Activated CD4-positive, alpha-beta memory T cell treated with anti-CD3 and anti-CD28 coated beads for 36 hours (primary cell): ENCODE results near the gene GALNT5. TPM values are rescaled to one million over a fixed set of nuclear protein-coding genes. Genes with fewer than 3 reads are reported as not detected.

Experiments used
- CTCF ChIA-PET: fragments of 350-600 bp; sonication (Branson Sonifier 250); formaldehyde crosslinking; loops from one replicate; lab custom pipeline; 2021; ENCODE audit warnings: antibody characterized with exemption, inconsistent platforms; lab: Charles Lee
- POLR2A ChIA-PET: fragments of 350-600 bp; sonication (Branson Sonifier 250); formaldehyde crosslinking; loops from one replicate; lab custom pipeline; 2021; ENCODE audit warnings: antibody characterized with exemption; lab: Charles Lee
- DNase-seq: peaks from one replicate; pipeline ENCODE4 v3.0.0-alpha.2; 2020
- H3K27ac Mint-ChIP-seq: one replicate; pipeline ENCODE4 v1.8.0; 2021; ENCODE audit warnings: mixed read lengths
- H3K27me3 Mint-ChIP-seq: one replicate; pipeline ENCODE4 v1.8.0; 2021; ENCODE audit warnings: mixed read lengths
- H3K36me3 Mint-ChIP-seq: one replicate; pipeline ENCODE4 v1.8.0; 2021; ENCODE audit warnings: mixed read lengths
- H3K4me1 Mint-ChIP-seq: one replicate; pipeline ENCODE4 v1.8.0; 2021; ENCODE audit warnings: low read depth, mixed read lengths
- H3K4me3 Mint-ChIP-seq: one replicate; pipeline ENCODE4 v1.8.0; 2021; ENCODE audit warnings: mild to moderate bottlenecking, mixed read lengths
- H3K9me3 Mint-ChIP-seq: one replicate; pipeline ENCODE4 v1.8.0; 2021; ENCODE audit warnings: mixed read lengths
- intact Hi-C: fragments of 100-400 bp; cut with micrococcal nuclease; formaldehyde crosslinking; loops from one replicate; pipeline ENCODE4 v1.15.1; 2023
- total RNA-seq, 2 experiments: library from RNA; stranded (reverse); gene quantifications; one replicate each; pipeline ENCODE4 v1.2.3, GENCODE V29; 2021

GALNT5 gene
- total RNA-seq, 2 experiments from 2014 or later, result not detected

DNA sequence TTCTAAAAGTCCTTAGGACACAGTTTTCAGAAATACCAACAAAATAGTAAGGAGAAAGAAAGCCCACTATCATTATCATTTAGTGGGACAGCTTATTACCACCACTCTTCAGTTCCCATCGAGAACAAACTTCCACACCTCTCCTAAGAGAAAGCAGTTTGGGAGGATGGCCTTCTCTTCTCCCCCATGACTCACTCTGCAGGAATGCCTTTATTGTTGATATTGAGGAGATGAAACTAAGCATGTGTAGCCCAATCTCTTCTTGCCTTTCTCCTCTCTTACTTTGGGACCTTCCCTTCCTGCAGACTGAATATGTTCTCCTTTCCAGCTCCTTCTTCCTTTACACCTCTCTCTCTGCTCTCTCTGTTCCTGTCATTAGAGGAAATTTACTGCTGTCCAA, 98.1 kb downstream of the GALNT5 start:
- no peak for DNase-seq
- ChIA-PET CTCF (interaction anchor here (10.0 kb wide), 1 partner anchor 19 kb away, joined by 64 read pairs; no protein-coding TSS in a partner anchor), POLR2A (no interaction called here)
- intact Hi-C loops, result no loop called here
- no peaks in the 10 kb centered on the region for H3K27me3 Mint-ChIP-seq
- H3K4me1 Mint-ChIP-seq, result peaks cover 14% of the 10 kb centered on the region
- H3K27ac Mint-ChIP-seq, result no peak overlapping the region
- H3K36me3 Mint-ChIP-seq, result peaks cover 6% of the 10 kb centered on the region
- peaks cover 3% of the 10 kb centered on the region for H3K9me3 Mint-ChIP-seq
- H3K4me3 Mint-ChIP-seq, result no peak overlapping the region

DNA sequence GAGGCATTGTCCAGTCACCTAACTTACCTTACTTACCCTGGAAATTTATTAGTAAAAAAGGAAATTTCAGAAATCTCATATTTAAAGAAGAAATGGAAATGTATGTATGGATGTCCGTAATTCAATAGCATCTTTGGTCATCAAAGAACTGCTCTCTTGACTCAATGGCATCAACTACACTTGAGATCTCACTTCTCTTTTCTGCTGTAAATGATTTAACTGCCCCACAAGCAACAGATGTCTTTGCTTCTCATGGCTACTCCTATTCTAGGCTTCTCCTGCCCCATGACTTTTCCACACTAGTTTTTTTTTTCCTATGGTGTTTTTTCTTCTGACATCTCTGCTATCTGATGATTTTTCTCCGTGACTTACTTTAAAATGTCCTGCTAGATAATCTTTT, 102.1 kb downstream of the GALNT5 start:
- CTCF ChIA-PET, result no interaction called here
- H3K27me3 Mint-ChIP-seq, result no peaks in the 10 kb centered on the region
- POLR2A ChIA-PET, result no interaction called here
- H3K36me3 Mint-ChIP-seq, result peaks cover 25% of the 10 kb centered on the region
- H3K4me1 Mint-ChIP-seq, result peaks cover 28% of the 10 kb centered on the region
- intact Hi-C loops, result no loop called here
- no peak overlapping the region for H3K4me3 Mint-ChIP-seq
- peaks cover 25% of the 10 kb centered on the region for H3K9me3 Mint-ChIP-seq
- no peak overlapping the region for H3K27ac Mint-ChIP-seq
- no peak for DNase-seq

DNA sequence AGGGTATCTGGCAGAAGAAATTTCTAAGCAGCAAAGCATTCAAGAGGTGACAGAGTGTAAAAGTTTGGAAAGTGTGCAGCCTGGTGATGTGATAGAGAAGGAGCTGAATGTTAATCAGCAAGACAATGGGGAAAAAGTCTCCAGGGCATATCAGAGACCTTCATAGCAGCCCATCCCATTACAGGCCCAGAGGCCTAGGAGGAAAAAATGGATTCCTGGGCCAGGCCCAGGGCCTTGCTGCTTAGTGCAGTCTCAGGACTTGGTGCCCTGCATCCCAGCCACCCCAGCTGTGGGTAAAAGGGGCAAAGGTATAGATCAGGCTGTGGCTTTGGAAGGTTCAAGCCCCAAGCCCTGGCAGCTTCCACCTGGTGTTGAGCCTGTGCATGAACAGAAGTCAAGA, 104.0 kb downstream of the GALNT5 start:
- DNase-seq, result no peak
- intact Hi-C loops, result no loop called here
- Mint-ChIP-seq H3K27ac (no peak overlapping the region), H3K9me3 (peaks cover 25% of the 10 kb centered on the region), H3K36me3 (peaks cover 28% of the 10 kb centered on the region), H3K4me3 (no peak overlapping the region), H3K4me1 (peaks cover 28% of the 10 kb centered on the region), H3K27me3 (no peaks in the 10 kb centered on the region)
- CTCF ChIA-PET, result no interaction called here
- POLR2A ChIA-PET, result no interaction called here

DNA sequence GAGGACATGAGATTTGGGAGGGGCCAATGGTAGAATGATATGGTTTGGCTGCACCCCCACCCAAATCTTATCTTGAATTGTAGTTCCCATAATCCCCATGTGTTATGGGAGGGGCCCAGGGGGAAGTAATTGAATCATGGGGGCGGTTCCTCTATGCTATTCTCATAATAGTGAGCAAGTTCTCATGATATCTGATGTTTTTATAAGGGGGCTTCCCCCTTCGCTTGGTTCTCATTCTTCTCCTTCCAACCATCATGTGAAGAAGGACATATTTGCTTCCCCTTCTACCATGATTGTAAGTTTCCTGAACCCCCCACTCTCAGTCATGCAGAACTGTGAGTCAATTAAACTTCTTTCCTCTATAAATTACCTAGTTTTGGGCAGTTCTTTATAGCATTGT, 105.1 kb downstream of the GALNT5 start:
- no peak for DNase-seq
- intact Hi-C loops, result loop anchor here (1.0 kb wide), 1 partner anchor 42 kb away; no protein-coding TSS in a partner anchor
- Mint-ChIP-seq H3K36me3 (peaks cover 30% of the 10 kb centered on the region), H3K9me3 (peaks cover 25% of the 10 kb centered on the region), H3K4me3 (no peak overlapping the region), H3K4me1 (peaks cover 25% of the 10 kb centered on the region), H3K27ac (no peak overlapping the region), H3K27me3 (no peaks in the 10 kb centered on the region)
- POLR2A ChIA-PET, result interaction anchor here (1.4 kb wide), 1 partner anchor 52 kb away, joined by 4 read pairs; no protein-coding TSS in a partner anchor
- CTCF ChIA-PET, result interaction anchor here (1.0 to 3.3 kb wide), 2 partner anchors 26 to 35 kb away, joined by 3 to 14 read pairs; no protein-coding TSS in a partner anchor

DNA sequence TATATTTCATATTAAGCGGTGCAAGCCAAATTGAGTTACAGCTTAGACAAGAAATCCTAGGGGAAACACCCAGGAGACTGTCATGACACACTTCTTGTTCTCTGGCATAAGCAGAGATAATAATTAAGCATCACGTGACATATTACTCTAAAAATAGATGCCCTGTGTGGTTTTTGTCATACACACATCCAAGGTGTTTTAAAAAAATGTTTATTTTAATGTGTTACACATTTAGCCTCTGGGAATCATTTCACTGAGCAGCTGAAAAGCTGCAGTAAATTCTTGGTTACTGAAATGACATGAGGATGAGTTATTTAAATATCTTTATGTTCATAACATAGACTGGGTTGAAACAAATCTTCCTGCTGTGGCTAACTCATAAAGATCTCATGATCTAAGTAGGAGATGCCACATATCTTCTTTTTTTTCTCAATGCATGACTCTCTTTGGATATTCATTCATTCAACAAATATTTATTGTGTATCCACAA, 106.2 kb downstream of the GALNT5 start:
- no peak overlapping the region for H3K4me3 Mint-ChIP-seq
- H3K27ac Mint-ChIP-seq, result peak overlapping the region; percentile 23
- ChIA-PET POLR2A (interaction anchor here (1.4 kb wide), 1 partner anchor 51 kb away, joined by 4 read pairs; no protein-coding TSS in a partner anchor), CTCF (interaction anchor here (1.0 to 3.3 kb wide), 3 partner anchors 27 to 62 kb away, joined by 3 to 14 read pairs (median 3); no protein-coding TSS in a partner anchor)
- H3K4me1 Mint-ChIP-seq, result peaks cover 24% of the 10 kb centered on the region
- peaks cover 30% of the 10 kb centered on the region for H3K36me3 Mint-ChIP-seq
- intact Hi-C loops, result loop anchor here (1.0 to 2.0 kb wide), 3 partner anchors 27 to 49 kb away; no protein-coding TSS in a partner anchor
- peaks cover 25% of the 10 kb centered on the region for H3K9me3 Mint-ChIP-seq
- H3K27me3 Mint-ChIP-seq, result no peaks in the 10 kb centered on the region
- DNase-seq, result no peak

Other genes starting within 250 kb of the GALNT5 start
- 1 to 10 TPM in 1 of 2 experiments, under 1 TPM in 1; 0.82 to 1.5 TPM for gene ERMN, start 68.1 kb downstream of the GALNT5 start, total RNA-seq
- 100 to 1,000 TPM; 369 to 388 TPM for gene CYTIP, start 186.4 kb downstream of the GALNT5 start, total RNA-seq